HepG2 (cell line): Measurements from ENCODE around the gene WNK2. TPM values are rescaled to one million over a fixed set of nuclear protein-coding genes. Genes with fewer than 3 reads are reported as not detected.
A peak's percentile ranks its signal among the peaks of the same experiment; 100 is the strongest.

Experiments used
- AGO2 ChIP-seq: fragments of 200-400 bp; formaldehyde crosslinking; optimal IDR thresholded peaks from 2 replicates; pipeline ENCODE3; 2017; ENCODE audit warnings: mild to moderate bottlenecking, low read depth, low read length, moderate library complexity
- CREB1 ChIP-seq, 2 experiments: fragments of 450-650 bp in 1 of 2; IDR thresholded peaks; 2 replicates each; pipeline ENCODE4 v1.6.1; 2016 to 2017; ENCODE audit warnings: control low read depth in 1 of 2, mild to moderate bottlenecking in 1 of 2, missing compliant biosample characterization in 1 of 2, missing genetic modification characterization in 1 of 2
- FOXA1 ChIP-seq, 2 experiments: fragments of 450-650 bp in 1 of 2; sonication (generic) in 1 of 2; formaldehyde crosslinking in 1 of 2; IDR thresholded peaks; 2 replicates each; pipeline versions ENCODE4 v1.4.0 to v1.6.1; 2016 to 2020; ENCODE audit warnings: missing genetic modification reagents in 1 of 2
- FOXA3 ChIP-seq: IDR thresholded peaks from 2 replicates; pipeline ENCODE4 v1.6.1; 2016; ENCODE audit warnings: missing genetic modification reagents, missing compliant biosample characterization
- GABPB1 ChIP-seq: IDR thresholded peaks from 2 replicates; pipeline ENCODE4 v1.6.1; 2016; ENCODE audit warnings: mild to moderate bottlenecking, missing genetic modification reagents, moderate library complexity, missing compliant biosample characterization
- JUND ChIP-seq: sonication (generic); formaldehyde crosslinking; IDR thresholded peaks from 2 replicates; pipeline ENCODE4 v1.8.0; 2022; ENCODE audit warnings: mild to moderate bottlenecking, missing genetic modification reagents
- NCOA2 ChIP-seq: sonication (generic); formaldehyde crosslinking; IDR thresholded peaks from 2 replicates; pipeline ENCODE4 v1.8.0; 2022; ENCODE audit warnings: inconsistent platforms
- NR2F2 ChIP-seq: IDR thresholded peaks from 2 replicates; pipeline ENCODE4 v1.6.1; 2012; ENCODE audit warnings: low read depth, inconsistent platforms, borderline replicate concordance
- NR2F6 ChIP-seq, 2 experiments: IDR thresholded peaks; 2 replicates each; pipeline ENCODE4 v1.6.1; 2016; ENCODE audit warnings: antibody characterized with exemption in 1 of 2, mild to moderate bottlenecking in 1 of 2
- RXRB ChIP-seq: IDR thresholded peaks from 2 replicates; pipeline ENCODE4 v1.6.1; 2016; ENCODE audit warnings: borderline replicate concordance, missing genetic modification reagents, missing compliant biosample characterization
- XRCC5 ChIP-seq: fragments of 200-400 bp; formaldehyde crosslinking; optimal IDR thresholded peaks from 2 replicates; pipeline ENCODE3; 2017; ENCODE audit warnings: mild to moderate bottlenecking, low read length
- ZBTB21 ChIP-seq: sonication (generic); formaldehyde crosslinking; IDR thresholded peaks from 2 replicates; pipeline ENCODE4 v1.4.0; 2020; ENCODE audit warnings: missing genetic modification reagents
- polyA plus RNA-seq, 8 experiments: library from polyadenylated mRNA; depleted of rRNA in 3 of 8; stranded (reverse) in 7 of 8; unstranded in 1 of 8; fragments of >200 nt; fragmentation: Illumina TruSeq in 4 of 8; extraction: Trizol in 4 of 8; gene quantifications; 2 replicates each; pipeline versions ENCODE4 v1.2.1 to v1.2.3, GENCODE V29; 2011 to 2016; ENCODE audit warnings: low read depth in 4 of 8, missing spikeins in 1 of 8, mixed read lengths in 1 of 8; ENCODE audit not compliant: insufficient read depth in 1 of 8
- total RNA-seq, 5 experiments: library from RNA; depleted of rRNA; stranded (reverse); fragments of >200 nt; fragmentation: Illumina TruSeq; extraction: Trizol; gene quantifications; 2 replicates each; pipeline ENCODE4 v1.2.3, GENCODE V29; 2016; ENCODE audit warnings: low read depth in 1 of 5
- TF ChIP-seq, protein P1 (sequence below): sonication (generic); formaldehyde crosslinking; IDR thresholded peaks from 2 replicates; pipeline ENCODE4 v1.5.1; 2020; ENCODE audit warnings: missing genetic modification reagents, mild to moderate bottlenecking, borderline replicate concordance
- TF ChIP-seq, protein P2 (sequence below): IDR thresholded peaks from 2 replicates; pipeline ENCODE4 v1.6.1; 2016
- TF ChIP-seq, protein P3 (sequence below): IDR thresholded peaks from 2 replicates; pipeline ENCODE4 v1.4.0; 2020; ENCODE audit warnings: mild to moderate bottlenecking, missing genetic modification reagents
- TF ChIP-seq, protein P4 (sequence below): IDR thresholded peaks from 2 replicates; pipeline ENCODE4 v1.6.1; 2012; ENCODE audit warnings: low read length, improper control_type of control experiment

WNK2 gene
- total and polyA plus RNA-seq, 2 of the 13 experiments (the other 11 are each of a cell fraction or from before 2014, with no cell fraction given) = 10.5 to 12.0 TPM

DNA sequence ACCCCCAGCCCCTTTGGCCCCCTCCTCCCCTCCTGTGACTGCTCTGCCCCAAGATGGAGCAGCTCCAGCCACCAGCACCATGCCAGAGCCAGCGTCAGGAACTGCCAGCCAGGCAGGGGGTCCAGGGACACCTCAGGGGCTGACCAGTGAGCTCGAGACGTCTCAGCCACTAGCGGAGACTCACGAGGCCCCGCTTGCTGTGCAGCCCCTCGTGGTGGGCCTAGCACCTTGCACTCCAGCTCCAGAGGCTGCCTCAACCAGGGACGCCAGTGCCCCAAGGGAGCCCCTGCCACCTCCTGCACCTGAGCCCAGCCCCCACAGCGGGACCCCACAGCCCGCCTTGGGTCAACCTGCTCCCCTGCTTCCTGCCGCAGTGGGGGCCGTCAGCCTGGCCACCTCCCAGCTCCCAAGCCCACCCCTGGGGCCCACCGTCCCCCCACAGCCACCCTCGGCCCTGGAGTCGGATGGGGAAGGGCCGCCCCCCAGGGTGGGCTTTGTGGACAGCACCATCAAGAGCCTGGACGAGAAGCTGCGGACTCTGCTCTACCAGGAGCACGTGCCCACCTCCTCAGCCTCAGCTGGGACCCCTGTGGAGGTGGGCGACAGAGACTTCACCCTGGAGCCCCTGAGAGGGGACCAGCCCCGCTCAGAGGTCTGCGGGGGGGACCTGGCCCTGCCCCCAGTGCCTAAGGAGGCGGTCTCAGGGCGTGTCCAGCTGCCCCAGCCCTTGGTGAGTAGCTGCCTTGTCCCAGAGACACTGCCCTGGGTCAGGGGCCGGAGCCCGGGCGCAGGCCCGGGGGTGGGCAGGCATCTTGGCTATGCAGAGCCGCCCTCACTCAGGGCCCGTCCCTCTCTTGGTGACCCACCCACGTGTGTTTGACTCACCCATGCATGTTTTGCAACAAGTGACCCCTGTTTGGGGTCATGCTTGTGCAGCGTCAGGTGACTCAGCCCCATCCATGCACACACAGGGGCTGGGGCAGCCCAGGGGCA is 105.2 kb downstream of the WNK2 start (continued):
- TF ChIP-seq, protein P1, sequence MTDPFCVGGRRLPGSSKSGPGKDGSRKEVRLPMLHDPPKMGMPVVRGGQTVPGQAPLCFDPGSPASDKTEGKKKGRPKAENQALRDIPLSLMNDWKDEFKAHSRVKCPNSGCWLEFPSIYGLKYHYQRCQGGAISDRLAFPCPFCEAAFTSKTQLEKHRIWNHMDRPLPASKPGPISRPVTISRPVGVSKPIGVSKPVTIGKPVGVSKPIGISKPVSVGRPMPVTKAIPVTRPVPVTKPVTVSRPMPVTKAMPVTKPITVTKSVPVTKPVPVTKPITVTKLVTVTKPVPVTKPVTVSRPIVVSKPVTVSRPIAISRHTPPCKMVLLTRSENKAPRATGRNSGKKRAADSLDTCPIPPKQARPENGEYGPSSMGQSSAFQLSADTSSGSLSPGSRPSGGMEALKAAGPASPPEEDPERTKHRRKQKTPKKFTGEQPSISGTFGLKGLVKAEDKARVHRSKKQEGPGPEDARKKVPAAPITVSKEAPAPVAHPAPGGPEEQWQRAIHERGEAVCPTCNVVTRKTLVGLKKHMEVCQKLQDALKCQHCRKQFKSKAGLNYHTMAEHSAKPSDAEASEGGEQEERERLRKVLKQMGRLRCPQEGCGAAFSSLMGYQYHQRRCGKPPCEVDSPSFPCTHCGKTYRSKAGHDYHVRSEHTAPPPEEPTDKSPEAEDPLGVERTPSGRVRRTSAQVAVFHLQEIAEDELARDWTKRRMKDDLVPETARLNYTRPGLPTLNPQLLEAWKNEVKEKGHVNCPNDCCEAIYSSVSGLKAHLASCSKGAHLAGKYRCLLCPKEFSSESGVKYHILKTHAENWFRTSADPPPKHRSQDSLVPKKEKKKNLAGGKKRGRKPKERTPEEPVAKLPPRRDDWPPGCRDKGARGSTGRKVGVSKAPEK (CRISPR knock-in tag) = no peak
- TF ChIP-seq XRCC5 (peak; percentile 51), FOXA1 (IDR thresholded peaks at IDR 0.05) (no peak), FOXA1 (CRISPR knock-in tag; IDR thresholded peaks at IDR 0.05) (no peak), GABPB1 (CRISPR knock-in tag) (peak; percentile 42), RXRB (CRISPR knock-in tag) (peak; percentile 95), FOXA3 (peak; percentile 71), NCOA2 (CRISPR knock-in tag) (peak; percentile 48; the same call in 1 of the 2 replicates), AGO2 (peak; percentile 92), JUND (CRISPR knock-in tag) (0 out of 2 replicates have a peak, but pooled peaks have one; percentile 42), CREB1 (IDR thresholded peaks at IDR 0.05) (peak; percentile 37; the same call in 1 of the 2 replicates), CREB1 (CRISPR knock-in tag; IDR thresholded peaks at IDR 0.05) (no peak), ZBTB21 (CRISPR knock-in tag) (no peak), NR2F6 (IDR thresholded peaks at IDR 0.05) (peak; percentile 76), NR2F6 (CRISPR knock-in tag; IDR thresholded peaks at IDR 0.05) (peak; percentile 88), NR2F2 (peak; percentile 43; the same call in 1 of the 2 replicates)
- TF ChIP-seq, protein P2, sequence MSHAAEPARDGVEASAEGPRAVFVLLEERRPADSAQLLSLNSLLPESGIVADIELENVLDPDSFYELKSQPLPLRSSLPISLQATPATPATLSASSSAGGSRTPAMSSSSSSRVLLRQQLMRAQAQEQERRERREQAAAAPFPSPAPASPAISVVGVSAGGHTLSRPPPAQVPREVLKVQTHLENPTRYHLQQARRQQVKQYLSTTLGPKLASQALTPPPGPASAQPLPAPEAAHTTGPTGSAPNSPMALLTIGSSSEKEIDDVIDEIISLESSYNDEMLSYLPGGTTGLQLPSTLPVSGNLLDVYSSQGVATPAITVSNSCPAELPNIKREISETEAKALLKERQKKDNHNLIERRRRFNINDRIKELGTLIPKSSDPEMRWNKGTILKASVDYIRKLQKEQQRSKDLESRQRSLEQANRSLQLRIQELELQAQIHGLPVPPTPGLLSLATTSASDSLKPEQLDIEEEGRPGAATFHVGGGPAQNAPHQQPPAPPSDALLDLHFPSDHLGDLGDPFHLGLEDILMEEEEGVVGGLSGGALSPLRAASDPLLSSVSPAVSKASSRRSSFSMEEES (CRISPR knock-in tag) = peak; percentile 97
- TF ChIP-seq, protein P3, sequence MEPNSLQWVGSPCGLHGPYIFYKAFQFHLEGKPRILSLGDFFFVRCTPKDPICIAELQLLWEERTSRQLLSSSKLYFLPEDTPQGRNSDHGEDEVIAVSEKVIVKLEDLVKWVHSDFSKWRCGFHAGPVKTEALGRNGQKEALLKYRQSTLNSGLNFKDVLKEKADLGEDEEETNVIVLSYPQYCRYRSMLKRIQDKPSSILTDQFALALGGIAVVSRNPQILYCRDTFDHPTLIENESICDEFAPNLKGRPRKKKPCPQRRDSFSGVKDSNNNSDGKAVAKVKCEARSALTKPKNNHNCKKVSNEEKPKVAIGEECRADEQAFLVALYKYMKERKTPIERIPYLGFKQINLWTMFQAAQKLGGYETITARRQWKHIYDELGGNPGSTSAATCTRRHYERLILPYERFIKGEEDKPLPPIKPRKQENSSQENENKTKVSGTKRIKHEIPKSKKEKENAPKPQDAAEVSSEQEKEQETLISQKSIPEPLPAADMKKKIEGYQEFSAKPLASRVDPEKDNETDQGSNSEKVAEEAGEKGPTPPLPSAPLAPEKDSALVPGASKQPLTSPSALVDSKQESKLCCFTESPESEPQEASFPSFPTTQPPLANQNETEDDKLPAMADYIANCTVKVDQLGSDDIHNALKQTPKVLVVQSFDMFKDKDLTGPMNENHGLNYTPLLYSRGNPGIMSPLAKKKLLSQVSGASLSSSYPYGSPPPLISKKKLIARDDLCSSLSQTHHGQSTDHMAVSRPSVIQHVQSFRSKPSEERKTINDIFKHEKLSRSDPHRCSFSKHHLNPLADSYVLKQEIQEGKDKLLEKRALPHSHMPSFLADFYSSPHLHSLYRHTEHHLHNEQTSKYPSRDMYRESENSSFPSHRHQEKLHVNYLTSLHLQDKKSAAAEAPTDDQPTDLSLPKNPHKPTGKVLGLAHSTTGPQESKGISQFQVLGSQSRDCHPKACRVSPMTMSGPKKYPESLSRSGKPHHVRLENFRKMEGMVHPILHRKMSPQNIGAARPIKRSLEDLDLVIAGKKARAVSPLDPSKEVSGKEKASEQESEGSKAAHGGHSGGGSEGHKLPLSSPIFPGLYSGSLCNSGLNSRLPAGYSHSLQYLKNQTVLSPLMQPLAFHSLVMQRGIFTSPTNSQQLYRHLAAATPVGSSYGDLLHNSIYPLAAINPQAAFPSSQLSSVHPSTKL = peak; percentile 70
- TF ChIP-seq, protein P4, sequence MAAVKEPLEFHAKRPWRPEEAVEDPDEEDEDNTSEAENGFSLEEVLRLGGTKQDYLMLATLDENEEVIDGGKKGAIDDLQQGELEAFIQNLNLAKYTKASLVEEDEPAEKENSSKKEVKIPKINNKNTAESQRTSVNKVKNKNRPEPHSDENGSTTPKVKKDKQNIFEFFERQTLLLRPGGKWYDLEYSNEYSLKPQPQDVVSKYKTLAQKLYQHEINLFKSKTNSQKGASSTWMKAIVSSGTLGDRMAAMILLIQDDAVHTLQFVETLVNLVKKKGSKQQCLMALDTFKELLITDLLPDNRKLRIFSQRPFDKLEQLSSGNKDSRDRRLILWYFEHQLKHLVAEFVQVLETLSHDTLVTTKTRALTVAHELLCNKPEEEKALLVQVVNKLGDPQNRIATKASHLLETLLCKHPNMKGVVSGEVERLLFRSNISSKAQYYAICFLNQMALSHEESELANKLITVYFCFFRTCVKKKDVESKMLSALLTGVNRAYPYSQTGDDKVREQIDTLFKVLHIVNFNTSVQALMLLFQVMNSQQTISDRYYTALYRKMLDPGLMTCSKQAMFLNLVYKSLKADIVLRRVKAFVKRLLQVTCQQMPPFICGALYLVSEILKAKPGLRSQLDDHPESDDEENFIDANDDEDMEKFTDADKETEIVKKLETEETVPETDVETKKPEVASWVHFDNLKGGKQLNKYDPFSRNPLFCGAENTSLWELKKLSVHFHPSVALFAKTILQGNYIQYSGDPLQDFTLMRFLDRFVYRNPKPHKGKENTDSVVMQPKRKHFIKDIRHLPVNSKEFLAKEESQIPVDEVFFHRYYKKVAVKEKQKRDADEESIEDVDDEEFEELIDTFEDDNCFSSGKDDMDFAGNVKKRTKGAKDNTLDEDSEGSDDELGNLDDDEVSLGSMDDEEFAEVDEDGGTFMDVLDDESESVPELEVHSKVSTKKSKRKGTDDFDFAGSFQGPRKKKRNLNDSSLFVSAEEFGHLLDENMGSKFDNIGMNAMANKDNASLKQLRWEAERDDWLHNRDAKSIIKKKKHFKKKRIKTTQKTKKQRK = no peak
